BJ (cell line): ENCODE data around the gene KLHL8. TPM values are rescaled to one million over a fixed set of nuclear protein-coding genes. Genes with fewer than 3 reads are reported as not detected.

Experiments
- CTCF ChIA-PET: fragments of 350-600 bp; formaldehyde crosslinking; extraction: SDS; loops from one replicate; lab custom pipeline; 2021; ENCODE audit warnings: antibody characterized with exemption, inconsistent platforms; lab: Yijun Ruan, JAX
- POLR2A ChIA-PET: fragments of 300-600 bp; sonication (Branson Sonifier 250); formaldehyde crosslinking; extraction: SDS; loops from one replicate; lab custom pipeline; 2021; ENCODE audit warnings: antibody characterized with exemption; lab: Charles Lee
- DNase-seq: peaks from one replicate; pipeline ENCODE4 v3.0.0-alpha.2; 2011; ENCODE audit warnings: low read depth
- H3K27me3 ChIP-seq: 2 replicates; pipeline ENCODE4 v1.6.0; 2011; ENCODE audit warnings: low read length; ENCODE audit not compliant: control insufficient read depth, insufficient read depth
- H3K36me3 ChIP-seq: 2 replicates; pipeline ENCODE4 v1.5.1; 2011; ENCODE audit warnings: low read length; ENCODE audit not compliant: control insufficient read depth, insufficient read depth
- H3K4me3 ChIP-seq: 2 replicates; pipeline ENCODE4 v1.5.1; 2011; ENCODE audit warnings: low read depth, mild to moderate bottlenecking, control low read depth, low read length
- polyA plus RNA-seq: library from polyadenylated mRNA; depleted of rRNA; stranded (reverse); fragments of >200 nt; gene quantifications from 2 replicates; pipeline ENCODE4 v1.2.3, GENCODE V29; 2011
- TF ChIP-seq, protein P1 (sequence below): IDR thresholded peaks from 2 replicates; pipeline ENCODE4 v1.5.1; 2011; ENCODE audit warnings: low read depth, mild to moderate bottlenecking, control low read depth, inconsistent platforms, low read length, moderate library complexity; ENCODE audit not compliant: insufficient read depth

Gene KLHL8
- polyA plus RNA-seq, 1 experiment: 1.7 TPM

DNA sequence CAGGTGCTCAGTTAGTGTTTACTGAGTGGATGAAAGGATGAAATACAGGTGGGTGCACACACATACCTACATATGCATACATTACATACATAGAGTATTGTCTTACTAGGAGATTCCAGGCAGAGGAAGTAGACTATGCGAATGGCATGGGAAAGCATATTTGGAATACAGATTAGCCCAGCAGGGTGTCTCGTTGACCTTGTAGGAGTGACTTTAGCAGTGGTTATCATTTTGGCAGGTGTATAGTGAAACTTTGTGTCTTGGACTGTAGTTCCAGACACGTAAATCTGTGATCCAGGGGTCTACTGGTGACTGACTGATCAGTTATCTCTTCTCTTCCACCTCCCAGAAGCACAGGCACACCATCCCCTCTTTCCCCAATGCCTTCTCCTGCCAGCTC lies 86.3 kb downstream of the KLHL8 start:
- CTCF ChIA-PET: interaction anchor here (1.0 kb wide), 1 partner anchor 145 kb away, joined by 3 read pairs; no protein-coding TSS in a partner anchor

GRCh38 chr4:87133183-87133582 lies 87.2 kb downstream of the KLHL8 start:
- no peaks in the 10 kb centered on the region for H3K27me3 ChIP-seq
- H3K4me3 ChIP-seq: no peak overlapping the region
- DNase-seq: no peak
- POLR2A ChIA-PET: no interaction called here
- TF ChIP-seq, protein P1, sequence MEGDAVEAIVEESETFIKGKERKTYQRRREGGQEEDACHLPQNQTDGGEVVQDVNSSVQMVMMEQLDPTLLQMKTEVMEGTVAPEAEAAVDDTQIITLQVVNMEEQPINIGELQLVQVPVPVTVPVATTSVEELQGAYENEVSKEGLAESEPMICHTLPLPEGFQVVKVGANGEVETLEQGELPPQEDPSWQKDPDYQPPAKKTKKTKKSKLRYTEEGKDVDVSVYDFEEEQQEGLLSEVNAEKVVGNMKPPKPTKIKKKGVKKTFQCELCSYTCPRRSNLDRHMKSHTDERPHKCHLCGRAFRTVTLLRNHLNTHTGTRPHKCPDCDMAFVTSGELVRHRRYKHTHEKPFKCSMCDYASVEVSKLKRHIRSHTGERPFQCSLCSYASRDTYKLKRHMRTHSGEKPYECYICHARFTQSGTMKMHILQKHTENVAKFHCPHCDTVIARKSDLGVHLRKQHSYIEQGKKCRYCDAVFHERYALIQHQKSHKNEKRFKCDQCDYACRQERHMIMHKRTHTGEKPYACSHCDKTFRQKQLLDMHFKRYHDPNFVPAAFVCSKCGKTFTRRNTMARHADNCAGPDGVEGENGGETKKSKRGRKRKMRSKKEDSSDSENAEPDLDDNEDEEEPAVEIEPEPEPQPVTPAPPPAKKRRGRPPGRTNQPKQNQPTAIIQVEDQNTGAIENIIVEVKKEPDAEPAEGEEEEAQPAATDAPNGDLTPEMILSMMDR: no peak
- H3K36me3 ChIP-seq: peaks cover 9% of the 10 kb centered on the region
- CTCF ChIA-PET: interaction anchor here (1.0 to 1.7 kb wide), 2 partner anchors 146 to 211 kb away, joined by 3 to 5 read pairs; no protein-coding TSS in a partner anchor

More for the DNA sequence above, 86.3 kb downstream of the KLHL8 start:
- TF ChIP-seq, protein P1: no peak
- Histone ChIP-seq H3K36me3 (peaks cover 8% of the 10 kb centered on the region), H3K4me3 (no peak overlapping the region), H3K27me3 (no peaks in the 10 kb centered on the region)
- POLR2A ChIA-PET: no interaction called here
- DNase-seq: no peak

DNA sequence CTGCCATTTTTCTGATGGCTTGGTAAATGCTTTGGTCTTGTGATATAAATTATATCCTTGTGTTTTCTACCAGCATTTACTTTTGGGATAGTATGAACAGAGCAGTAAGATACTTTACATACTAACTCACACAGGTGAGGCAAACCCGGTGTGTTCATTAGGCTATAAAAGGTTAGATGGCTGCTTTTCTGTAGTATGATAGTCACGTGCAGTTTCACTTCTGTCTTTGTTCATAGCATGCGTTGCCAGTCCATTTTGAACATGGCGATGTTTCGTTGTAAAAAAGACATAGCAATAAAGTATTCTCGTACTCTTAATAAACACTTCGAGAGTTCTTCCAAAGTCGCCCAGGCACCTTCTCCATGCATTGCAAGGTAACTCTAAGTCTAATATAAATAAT lies 88.4 kb downstream of the KLHL8 start:
- POLR2A ChIA-PET: no interaction called here
- no peak for DNase-seq
- H3K4me3 ChIP-seq: no peak overlapping the region
- TF ChIP-seq, protein P1: no peak
- no peaks in the 10 kb centered on the region for H3K27me3 ChIP-seq
- peaks cover 13% of the 10 kb centered on the region for H3K36me3 ChIP-seq
- CTCF ChIA-PET: interaction anchor here (1.7 kb wide), 1 partner anchor 209 kb away, joined by 5 read pairs; no protein-coding TSS in a partner anchor

GRCh38 chr4:87130985-87131703 lies 89.3 kb downstream of the KLHL8 start:
- TF ChIP-seq, protein P1: no peak
- DNase-seq: no peak
- Histone ChIP-seq H3K4me3 (no peak overlapping the region), H3K27me3 (no peaks in the 10 kb centered on the region), H3K36me3 (peaks cover 12% of the 10 kb centered on the region)
- ChIA-PET POLR2A (no interaction called here), CTCF (no interaction called here)

DNA sequence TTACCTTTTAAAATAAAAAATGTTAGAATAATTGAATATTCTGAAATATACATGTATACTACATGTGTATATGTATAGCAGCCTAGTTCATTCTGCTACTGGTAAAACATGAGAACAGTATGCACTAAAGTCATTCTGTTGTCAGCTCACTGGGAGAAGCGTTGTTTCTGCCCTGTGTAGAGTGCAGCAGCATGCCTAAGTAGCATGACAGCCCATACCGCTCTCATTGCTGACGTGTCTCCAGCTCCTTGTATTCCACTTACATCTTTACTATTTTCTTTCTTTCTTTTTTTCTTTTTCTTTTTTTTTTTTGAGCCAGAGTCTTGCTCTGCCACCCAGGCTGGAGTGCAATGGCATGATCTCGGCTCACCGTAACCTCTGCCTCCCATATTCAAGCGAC lies 90.7 kb downstream of the KLHL8 start:
- Histone ChIP-seq H3K36me3 (peaks cover 18% of the 10 kb centered on the region), H3K27me3 (no peaks in the 10 kb centered on the region), H3K4me3 (no peak overlapping the region)
- no peak for DNase-seq
- POLR2A ChIA-PET: no interaction called here
- TF ChIP-seq, protein P1: no peak
- CTCF ChIA-PET: no interaction called here
